Medulla oblongata (tissue), 1 donor: ENCODE results near the gene ADAMTSL3.
"Not testable (repeated sequence)": the region's sequence is repeated elsewhere in the genome, so short reads cannot be mapped to it uniquely, and the experiment has no call there.

Experiments used
- DNase-seq: peaks from one replicate; pipeline ENCODE4 v3.0.0-alpha.2; 2015; ENCODE audit errors: extremely low spot score

ADAMTSL3 gene

GRCh38 chr15:84081391-84082168, 427.7 kb downstream of the ADAMTSL3 start:
- no peak for DNase-seq

DNA sequence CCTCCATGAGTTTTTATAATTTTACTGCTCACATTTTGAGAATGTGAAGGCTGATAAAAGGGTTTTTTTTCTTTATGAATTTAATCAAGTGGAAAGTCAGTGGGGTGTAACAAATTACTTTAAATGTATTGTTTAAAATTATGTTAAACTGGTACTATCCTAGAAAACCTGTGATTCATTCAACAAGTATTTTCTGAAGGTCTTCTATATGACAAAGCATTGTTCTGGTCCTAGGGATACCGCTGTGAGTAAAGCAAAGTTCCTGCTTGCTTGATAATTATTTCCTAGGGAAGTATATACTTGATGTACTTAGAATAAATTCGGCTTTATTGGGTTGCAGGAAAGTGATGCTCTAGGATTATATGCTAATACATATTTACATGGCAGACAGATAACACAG, 428.8 kb downstream of the ADAMTSL3 start:
- no peak for DNase-seq

GRCh38 chr15:84086071-84086470, 432.1 kb downstream of the ADAMTSL3 start:
- not testable (repeated sequence) for DNase-seq
